Measurements from ENCODE around the gene CHRNB1. TPM values are rescaled to one million over a fixed set of nuclear protein-coding genes. Genes with fewer than 3 reads are reported as not detected.
A peak's percentile ranks its signal among the peaks of the same experiment; 100 is the strongest.

The CHRNB1 gene
- total RNA-seq, 1 donor from 2014 or later, result 11.7 TPM

DNA sequence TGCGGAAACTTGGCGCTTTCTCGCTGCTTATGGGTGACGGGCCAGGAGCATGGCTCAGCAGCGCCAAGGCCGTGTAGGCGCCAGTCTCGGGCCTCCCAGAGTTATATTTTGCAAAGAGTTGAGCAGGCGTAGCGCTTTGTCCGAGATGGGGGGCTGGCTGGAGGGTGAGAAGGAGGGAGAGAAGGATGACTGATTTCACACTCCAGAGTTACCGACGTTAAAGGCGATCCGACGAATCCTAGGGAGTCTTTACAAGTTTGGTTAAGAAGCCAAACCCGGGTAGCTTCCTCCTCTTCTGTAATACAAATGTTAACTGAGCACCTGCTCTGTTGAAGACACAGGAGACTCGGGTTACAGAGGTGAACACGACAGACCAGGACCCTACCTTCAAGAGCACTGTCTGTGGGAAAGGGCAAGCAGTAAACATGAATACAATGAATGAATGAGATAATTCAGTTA lies 40.1 kb downstream of the CHRNB1 start:
- H3K4me3 Mint-ChIP-seq (ENCODE audit: unreplicated experiment), result peak overlapping the region; percentile 99
- H3K27ac ChIP-seq (ENCODE audit: low read depth, low read length), result peak overlapping the region; percentile 74
- FAIRE-seq (no peak), DNase-seq (ENCODE audit: low read depth) (no peak)
- H3K4me2 ChIP-seq (ENCODE audit: low read length), result peak overlapping the region; percentile 95
- peak overlapping the region; percentile 95 for H3K9ac ChIP-seq (ENCODE audit: low read length)
- peak overlapping the region; percentile 100 for H3K27ac Mint-ChIP-seq (ENCODE audit: unreplicated experiment)
- peak overlapping the region; percentile 95 for H3K4me3 ChIP-seq (ENCODE audit: insufficient read depth, low read depth, low read length)
- H3K27me3 Mint-ChIP-seq (ENCODE audit: low read depth, unreplicated experiment), result no peaks in the 10 kb centered on the region
- no peaks in the 10 kb centered on the region for H3K27me3 ChIP-seq (ENCODE audit: insufficient read depth, low read length)
- TF ChIP-seq EZH2 (IDR thresholded peaks at IDR 0.05; ENCODE audit: insufficient read depth, low read length), result no peak
- TF ChIP-seq, protein P1, sequence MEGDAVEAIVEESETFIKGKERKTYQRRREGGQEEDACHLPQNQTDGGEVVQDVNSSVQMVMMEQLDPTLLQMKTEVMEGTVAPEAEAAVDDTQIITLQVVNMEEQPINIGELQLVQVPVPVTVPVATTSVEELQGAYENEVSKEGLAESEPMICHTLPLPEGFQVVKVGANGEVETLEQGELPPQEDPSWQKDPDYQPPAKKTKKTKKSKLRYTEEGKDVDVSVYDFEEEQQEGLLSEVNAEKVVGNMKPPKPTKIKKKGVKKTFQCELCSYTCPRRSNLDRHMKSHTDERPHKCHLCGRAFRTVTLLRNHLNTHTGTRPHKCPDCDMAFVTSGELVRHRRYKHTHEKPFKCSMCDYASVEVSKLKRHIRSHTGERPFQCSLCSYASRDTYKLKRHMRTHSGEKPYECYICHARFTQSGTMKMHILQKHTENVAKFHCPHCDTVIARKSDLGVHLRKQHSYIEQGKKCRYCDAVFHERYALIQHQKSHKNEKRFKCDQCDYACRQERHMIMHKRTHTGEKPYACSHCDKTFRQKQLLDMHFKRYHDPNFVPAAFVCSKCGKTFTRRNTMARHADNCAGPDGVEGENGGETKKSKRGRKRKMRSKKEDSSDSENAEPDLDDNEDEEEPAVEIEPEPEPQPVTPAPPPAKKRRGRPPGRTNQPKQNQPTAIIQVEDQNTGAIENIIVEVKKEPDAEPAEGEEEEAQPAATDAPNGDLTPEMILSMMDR (IDR thresholded peaks at IDR 0.05; ENCODE audit: insufficient read depth, low read depth, low read length), result no peak
- peaks cover 2% of the 10 kb centered on the region for H3K36me3 ChIP-seq (ENCODE audit: insufficient read depth, low read length)
- H2AFZ ChIP-seq (ENCODE audit: low read depth, low read length), result no peak overlapping the region
- H4K20me1 ChIP-seq (ENCODE audit: insufficient read depth, low read length), result peaks cover 48% of the 10 kb centered on the region
- peaks cover 40% of the 10 kb centered on the region for H3K4me1 Mint-ChIP-seq (ENCODE audit: low read depth, unreplicated experiment)
- peaks cover 56% of the 10 kb centered on the region for H3K79me2 ChIP-seq (ENCODE audit: insufficient read depth, low read length)
- no peaks in the 10 kb centered on the region for H3K9me3 Mint-ChIP-seq (ENCODE audit: unreplicated experiment)
- H3K36me3 Mint-ChIP-seq (ENCODE audit: low read depth, unreplicated experiment), result peaks cover 3% of the 10 kb centered on the region
- peaks cover 24% of the 10 kb centered on the region for H3K4me1 ChIP-seq (ENCODE audit: insufficient read depth, low read length)
- H3K9me3 ChIP-seq (ENCODE audit: insufficient read depth, low read depth, low read length), result no peaks in the 10 kb centered on the region

- H3K4me1 ChIP-seq (ENCODE audit: insufficient read depth, low read length), result peaks cover 21% of the 10 kb centered on the region
- peak overlapping the region; percentile 95 for H3K4me2 ChIP-seq (ENCODE audit: low read length)
- no peak overlapping the region for H2AFZ ChIP-seq (ENCODE audit: low read depth, low read length)
- Mint-ChIP-seq H3K4me1 (ENCODE audit: low read depth, unreplicated experiment) (peaks cover 37% of the 10 kb centered on the region), H3K4me3 (ENCODE audit: unreplicated experiment) (peak overlapping the region; percentile 99), H3K9me3 (ENCODE audit: unreplicated experiment) (no peaks in the 10 kb centered on the region), H3K27ac (ENCODE audit: unreplicated experiment) (peak overlapping the region; percentile 84), H3K36me3 (ENCODE audit: low read depth, unreplicated experiment) (peaks cover 3% of the 10 kb centered on the region), H3K27me3 (ENCODE audit: low read depth, unreplicated experiment) (no peaks in the 10 kb centered on the region)
- peak overlapping the region; percentile 95 for H3K4me3 ChIP-seq (ENCODE audit: insufficient read depth, low read depth, low read length)
- FAIRE-seq (no peak), DNase-seq (ENCODE audit: low read depth) (peak; percentile 31)
- peak overlapping the region; percentile 60 for H3K9ac ChIP-seq (ENCODE audit: low read length)
- peaks cover 4% of the 10 kb centered on the region for H3K36me3 ChIP-seq (ENCODE audit: insufficient read depth, low read length)
- H3K9me3 ChIP-seq (ENCODE audit: insufficient read depth, low read depth, low read length), result no peaks in the 10 kb centered on the region
- H3K27ac ChIP-seq (ENCODE audit: low read depth, low read length), result no peak overlapping the region
- no peaks in the 10 kb centered on the region for H3K27me3 ChIP-seq (ENCODE audit: insufficient read depth, low read length)
- peaks cover 60% of the 10 kb centered on the region for H4K20me1 ChIP-seq (ENCODE audit: insufficient read depth, low read length)
- TF ChIP-seq, protein P1 (IDR thresholded peaks at IDR 0.05; ENCODE audit: insufficient read depth, low read depth, low read length), result no peak
- H3K79me2 ChIP-seq (ENCODE audit: insufficient read depth, low read length), result peaks cover 65% of the 10 kb centered on the region
These were observed 41.3 kb downstream of the CHRNB1 start for GRCh38 chr17:7486181-7486580.

GRCh38 chr17:7490144-7490543 lies 45.3 kb downstream of the CHRNB1 start:
- H3K79me2 ChIP-seq (ENCODE audit: insufficient read depth, low read length), result peaks cover 99% of the 10 kb centered on the region
- no peak for TF ChIP-seq EZH2 (IDR thresholded peaks at IDR 0.05; ENCODE audit: insufficient read depth, low read length)
- TF ChIP-seq, protein P1 (IDR thresholded peaks at IDR 0.05; ENCODE audit: insufficient read depth, low read depth, low read length), result no peak
- H3K9ac ChIP-seq (ENCODE audit: low read length), result no peak overlapping the region
- H3K36me3 ChIP-seq (ENCODE audit: insufficient read depth, low read length), result peaks cover 9% of the 10 kb centered on the region
- Mint-ChIP-seq H3K9me3 (ENCODE audit: unreplicated experiment) (no peaks in the 10 kb centered on the region), H3K36me3 (ENCODE audit: low read depth, unreplicated experiment) (peaks cover 10% of the 10 kb centered on the region), H3K27ac (ENCODE audit: unreplicated experiment) (no peak overlapping the region), H3K4me3 (ENCODE audit: unreplicated experiment) (peak overlapping the region; percentile 52), H3K27me3 (ENCODE audit: low read depth, unreplicated experiment) (no peaks in the 10 kb centered on the region), H3K4me1 (ENCODE audit: low read depth, unreplicated experiment) (peaks cover 35% of the 10 kb centered on the region)
- H3K4me1 ChIP-seq (ENCODE audit: insufficient read depth, low read length), result peaks cover 14% of the 10 kb centered on the region
- H3K9me3 ChIP-seq (ENCODE audit: insufficient read depth, low read depth, low read length), result no peaks in the 10 kb centered on the region
- H3K27ac ChIP-seq (ENCODE audit: low read depth, low read length), result no peak overlapping the region
- H4K20me1 ChIP-seq (ENCODE audit: insufficient read depth, low read length), result peaks cover 96% of the 10 kb centered on the region
- no peaks in the 10 kb centered on the region for H3K27me3 ChIP-seq (ENCODE audit: insufficient read depth, low read length)
- no peak overlapping the region for H2AFZ ChIP-seq (ENCODE audit: low read depth, low read length)
- FAIRE-seq (no peak), DNase-seq (ENCODE audit: low read depth) (no peak)
- H3K4me3 ChIP-seq (ENCODE audit: insufficient read depth, low read depth, low read length), result no peak overlapping the region
- no peak overlapping the region for H3K4me2 ChIP-seq (ENCODE audit: low read length)
